ENCODE results near the gene NACA2. TPM values are rescaled to one million over a fixed set of nuclear protein-coding genes. Genes with fewer than 3 reads are reported as not detected.

NACA2 gene
- total and polyA plus RNA-seq, 2 of the 8 experiments (the other 6 are each of a cell fraction or from before 2014, with no cell fraction given) = not detected

DNA sequence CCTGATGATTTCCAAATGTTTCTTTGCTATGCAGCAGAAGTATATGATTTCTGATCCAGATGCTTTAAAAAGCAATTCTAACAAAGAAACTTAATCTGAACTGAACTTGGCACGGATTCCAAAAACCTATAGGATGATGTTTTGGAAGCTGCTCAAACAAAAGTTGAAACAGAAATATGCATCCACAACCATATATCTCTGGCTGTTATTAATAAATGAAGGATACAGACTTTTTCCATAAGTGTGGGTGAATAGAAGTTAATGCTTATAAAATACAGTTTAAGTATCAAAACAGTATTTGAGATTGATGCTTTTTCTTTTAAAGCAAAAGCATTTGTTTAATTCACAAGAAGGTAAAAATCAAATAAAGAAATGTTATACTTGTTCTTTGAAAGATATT is 27.9 kb upstream of the NACA2 start (continued):
- no peak for TF ChIP-seq KDM1A (IDR thresholded peaks at IDR 0.05; ENCODE audit: borderline replicate concordance, low read length)
- no peak for TF ChIP-seq HDAC2 (IDR thresholded peaks at IDR 0.05; ENCODE audit: borderline replicate concordance in 1 of 2, low read depth in 2 of 2, low read length in 2 of 2)
- no peak for TF ChIP-seq SAP30 (IDR thresholded peaks at IDR 0.05; ENCODE audit: insufficient read depth, insufficient replicate concordance, low read length)
- no peak for TF ChIP-seq TAF1 (IDR thresholded peaks at IDR 0.05; ENCODE audit: low read depth, low read length)
- no peak for TF ChIP-seq FOSL1 (IDR thresholded peaks at IDR 0.05; ENCODE audit: insufficient read depth, low read depth, low read length)
